Duodenal mucosa (tissue), 2 donors: ENCODE measurements around the gene MITF.

Experiments
- H3K27ac ChIP-seq: one replicate; pipeline ENCODE4 v1.7.0; 2013; ENCODE audit warnings: low read depth, low read length
- H3K27me3 ChIP-seq, 2 donors: one replicate each; pipeline ENCODE4 v1.7.0; 2013; ENCODE audit warnings: low read length in 2 of 2, control low read depth in 1 of 2; ENCODE audit not compliant: insufficient read depth in 2 of 2, control insufficient read depth in 1 of 2
- H3K36me3 ChIP-seq, 2 donors: one replicate each; pipeline ENCODE4 v1.7.0; 2013; ENCODE audit warnings: low read length in 2 of 2, control low read depth in 1 of 2; ENCODE audit not compliant: insufficient read depth in 2 of 2, control insufficient read depth in 1 of 2
- H3K4me1 ChIP-seq, 2 donors: one replicate each; pipeline ENCODE4 v1.7.0; 2013; ENCODE audit warnings: low read length in 2 of 2, control low read depth in 1 of 2; ENCODE audit not compliant: insufficient read depth in 2 of 2, control insufficient read depth in 1 of 2
- H3K4me3 ChIP-seq, 2 donors: one replicate each; pipeline ENCODE4 v1.7.0; 2013; ENCODE audit warnings: low read length in 2 of 2, low read depth in 1 of 2
- H3K9ac ChIP-seq, 2 donors: one replicate each; pipeline ENCODE4 v1.7.0; 2013; ENCODE audit warnings: low read length in 2 of 2, low read depth in 1 of 2
- H3K9me3 ChIP-seq, 2 donors: one replicate each; pipeline ENCODE4 v1.7.0; 2013; ENCODE audit warnings: low read length in 2 of 2, control low read depth in 1 of 2; ENCODE audit not compliant: control insufficient read depth in 1 of 2

MITF gene

GRCh38 chr3:69922521-69923000 lies 183.3 kb downstream of the MITF start:
- Histone ChIP-seq H3K9me3 (no peaks in the 10 kb centered on the region), H3K27me3 (no peaks in the 10 kb centered on the region), H3K4me1 (no peaks in the 10 kb centered on the region), H3K4me3 (no peak overlapping the region), H3K36me3 (no peaks in the 10 kb centered on the region), H3K27ac (no peak overlapping the region), H3K9ac (no peak overlapping the region)

GRCh38 chr3:69925506-69925905 lies 186.2 kb downstream of the MITF start:
- Histone ChIP-seq H3K9ac (no peak overlapping the region), H3K4me3 (no peak overlapping the region), H3K27me3 (no peaks in the 10 kb centered on the region), H3K27ac (no peak overlapping the region), H3K36me3 (no peaks in the 10 kb centered on the region), H3K9me3 (no peaks in the 10 kb centered on the region), H3K4me1 (no peaks in the 10 kb centered on the region)

GRCh38 chr3:69926385-69926784 lies 187.1 kb downstream of the MITF start:
- Histone ChIP-seq H3K4me1 (no peaks in the 10 kb centered on the region), H3K9ac (no peak overlapping the region)

GRCh38 chr3:69927571-69927970 lies 188.3 kb downstream of the MITF start:
- Histone ChIP-seq H3K27ac (no peak overlapping the region), H3K4me3 (no peak overlapping the region), H3K9me3 (no peaks in the 10 kb centered on the region), H3K9ac (no peak overlapping the region), H3K4me1 (no peaks in the 10 kb centered on the region), H3K27me3 (no peaks in the 10 kb centered on the region), H3K36me3 (no peaks in the 10 kb centered on the region)

More at GRCh38 chr3:69926385-69926784, 187.1 kb downstream of the MITF start:
- no peaks in the 10 kb centered on the region for H3K27me3 ChIP-seq
- no peak overlapping the region for H3K27ac ChIP-seq
- H3K4me3 ChIP-seq: no peak overlapping the region
- H3K36me3 ChIP-seq: no peaks in the 10 kb centered on the region
- H3K9me3 ChIP-seq: no peaks in the 10 kb centered on the region

- Histone ChIP-seq H3K27me3 (no peaks in the 10 kb centered on the region), H3K27ac (no peak overlapping the region), H3K36me3 (no peaks in the 10 kb centered on the region), H3K4me3 (no peak overlapping the region), H3K4me1 (no peaks in the 10 kb centered on the region), H3K9ac (no peak overlapping the region), H3K9me3 (no peaks in the 10 kb centered on the region)
These were observed 189.8 kb downstream of the MITF start for GRCh38 chr3:69929019-69929418.

- no peaks in the 10 kb centered on the region for H3K36me3 ChIP-seq
- no peak overlapping the region for H3K27ac ChIP-seq
- H3K9me3 ChIP-seq: no peaks in the 10 kb centered on the region
- H3K9ac ChIP-seq: no peak overlapping the region
- H3K4me3 ChIP-seq: no peak overlapping the region
- H3K27me3 ChIP-seq: no peaks in the 10 kb centered on the region
- no peaks in the 10 kb centered on the region for H3K4me1 ChIP-seq
These were observed 191.3 kb downstream of the MITF start for GRCh38 chr3:69930564-69930963.

- Histone ChIP-seq H3K27ac (no peak overlapping the region), H3K4me3 (no peak overlapping the region), H3K36me3 (no peaks in the 10 kb centered on the region), H3K27me3 (no peaks in the 10 kb centered on the region), H3K9me3 (no peaks in the 10 kb centered on the region), H3K9ac (no peak overlapping the region), H3K4me1 (no peaks in the 10 kb centered on the region)
These were observed 192.8 kb downstream of the MITF start for GRCh38 chr3:69932087-69932486.

- no peak overlapping the region for H3K4me3 ChIP-seq
- H3K27me3 ChIP-seq: no peaks in the 10 kb centered on the region
- H3K36me3 ChIP-seq: no peaks in the 10 kb centered on the region
- H3K27ac ChIP-seq: no peak overlapping the region
- H3K4me1 ChIP-seq: no peaks in the 10 kb centered on the region
- no peaks in the 10 kb centered on the region for H3K9me3 ChIP-seq
- no peak overlapping the region for H3K9ac ChIP-seq
These were observed 193.2 kb downstream of the MITF start for GRCh38 chr3:69932501-69932900.

GRCh38 chr3:69934398-69934797 lies 195.1 kb downstream of the MITF start:
- H3K9ac ChIP-seq: no peak overlapping the region
- H3K4me3 ChIP-seq: no peak overlapping the region
- H3K4me1 ChIP-seq: no peaks in the 10 kb centered on the region
- no peak overlapping the region for H3K27ac ChIP-seq
- no peaks in the 10 kb centered on the region for H3K36me3 ChIP-seq
- H3K27me3 ChIP-seq: no peaks in the 10 kb centered on the region
- H3K9me3 ChIP-seq: no peaks in the 10 kb centered on the region

- Histone ChIP-seq H3K9me3 (no peaks in the 10 kb centered on the region), H3K9ac (no peak overlapping the region), H3K36me3 (no peaks in the 10 kb centered on the region), H3K27me3 (no peaks in the 10 kb centered on the region), H3K27ac (no peak overlapping the region), H3K4me1 (no peaks in the 10 kb centered on the region), H3K4me3 (no peak overlapping the region)
These were observed 197.0 kb downstream of the MITF start for GRCh38 chr3:69936266-69936665.

GRCh38 chr3:69938061-69938460 lies 198.8 kb downstream of the MITF start:
- Histone ChIP-seq H3K27ac (no peak overlapping the region), H3K27me3 (no peaks in the 10 kb centered on the region), H3K9me3 (no peaks in the 10 kb centered on the region), H3K4me1 (no peaks in the 10 kb centered on the region), H3K9ac (no peak overlapping the region), H3K4me3 (no peak overlapping the region), H3K36me3 (no peaks in the 10 kb centered on the region)
